ENCODE results near the gene PTEN.

- TF ChIP-seq SIN3A (IDR thresholded peaks at IDR 0.05; ENCODE audit: borderline replicate concordance, insufficient read depth, low read length) (no peak), REST (IDR thresholded peaks at IDR 0.05; ENCODE audit: insufficient read depth in 1 of 2, low read depth in 2 of 2, low read length in 2 of 2) (no peak), TAF1 (IDR thresholded peaks at IDR 0.05; ENCODE audit: borderline replicate concordance, insufficient read depth, low read length) (no peak), POLR2AphosphoS5 (IDR thresholded peaks at IDR 0.05; ENCODE audit: low read depth, low read length) (no peak), FOXP2 (optimal IDR thresholded peaks at IDR 0.05; ENCODE audit: borderline replicate concordance, extremely low read depth, extremely low read length, insufficient read depth) (no peak)
These were observed 120.3 kb downstream of the PTEN start for GRCh38 chr10:87983716-87984115.
